A549 (cell line): ENCODE results near the gene SMG5. TPM values are rescaled to one million over a fixed set of nuclear protein-coding genes. Genes with fewer than 3 reads are reported as not detected.

Experiments
- ATAC-seq, 2 experiments: fragments of 200-7000 bp in 1 of 2; fragments of >200 bp in 1 of 2; cut with Nextera tagmentation in 1 of 2; cut with Tn5 transposase in 1 of 2; 3 replicates each; pipeline versions ENCODE4 v1.8.0 to v1.9.1; 2018 to 2020; ENCODE audit warnings: mild to moderate bottlenecking in 1 of 2, moderate library complexity in 1 of 2
- CTCF ChIA-PET: fragments of 300-600 bp; sonication (Branson Sonifier 250); formaldehyde crosslinking; extraction: SDS; loops from one replicate; lab custom pipeline; 2021; ENCODE audit warnings: antibody characterized with exemption, inconsistent platforms; lab: Yijun Ruan, JAX
- POLR2A ChIA-PET: fragments of 350-600 bp; formaldehyde crosslinking; extraction: SDS; loops from one replicate; lab custom pipeline; 2021; ENCODE audit warnings: antibody characterized with exemption, inconsistent platforms; lab: Yijun Ruan, JAX
- DNase-seq, 2 experiments: peaks; one replicate each; pipeline versions ENCODE4 v3.0.0 to v3.0.0-alpha.2; 2011 to 2016; ENCODE audit warnings: low read depth in 1 of 2, low spot score in 1 of 2
- FAIRE-seq: peaks from 2 replicates; lab custom pipeline; 2011; peaks lifted over from hg19 to GRCh38; lab: Jason Lieb, UNC
- H3K27ac ChIP-seq, 2 experiments: fragments of >200 bp; sonication (Bioruptor Twin); formaldehyde crosslinking; 3 replicates each; pipeline ENCODE4 v1.5.1; 2016 to 2017
- H3K4me1 ChIP-seq: fragments of >200 bp; sonication (Bioruptor Twin); formaldehyde crosslinking; 3 replicates; pipeline ENCODE4 v1.6.1; 2016
- H3K4me2 ChIP-seq: fragments of >200 bp; sonication (Bioruptor Twin); formaldehyde crosslinking; 3 replicates; pipeline ENCODE4 v1.6.1; 2016
- H3K4me3 ChIP-seq: fragments of >200 bp; sonication (Bioruptor Twin); formaldehyde crosslinking; 3 replicates; pipeline ENCODE4 v1.5.1; 2016
- H3K9me3 ChIP-seq: fragments of >200 bp; sonication (Bioruptor Twin); formaldehyde crosslinking; 3 replicates; pipeline ENCODE4 v1.6.1; 2016
- CBX2 ChIP-seq: fragments of 200-600 bp; sonication (generic); IDR thresholded peaks from 2 replicates; pipeline ENCODE4 v1.6.1; 2016; ENCODE audit warnings: low read depth, mild to moderate bottlenecking, borderline replicate concordance
- CBX8 ChIP-seq: fragments of 200-600 bp; sonication (generic); IDR thresholded peaks from 2 replicates; pipeline ENCODE4 v1.6.1; 2016
- CHD4 ChIP-seq: fragments of 200-600 bp; sonication (generic); IDR thresholded peaks from 2 replicates; pipeline ENCODE4 v1.6.1; 2016; ENCODE audit warnings: antibody characterized with exemption, mild to moderate bottlenecking, borderline replicate concordance
- EHF ChIP-seq: fragments of 250-450 bp; sonication (Bioruptor Pico); IDR thresholded peaks from 2 replicates; pipeline ENCODE4 v1.5.0; 2020; ENCODE audit warnings: mild to moderate bottlenecking
- EP300 ChIP-seq, 2 experiments: fragments of >200 bp; sonication (Bioruptor Twin); formaldehyde crosslinking; IDR thresholded peaks; 2 replicates in 1 of 2; 3 replicates in 1 of 2; pipeline ENCODE4 v1.6.1; 2016 to 2017
- ESRRA ChIP-seq: fragments of 150-350 bp; IDR thresholded peaks from 2 replicates; pipeline ENCODE4 v1.6.1; 2014; ENCODE audit warnings: mild to moderate bottlenecking, low read length, borderline replicate concordance
- FOSL2 ChIP-seq, 2 experiments: fragments of 450-650 bp in 1 of 2; fragments of >200 bp in 1 of 2; sonication (Bioruptor Twin) in 1 of 2; formaldehyde crosslinking; IDR thresholded peaks; 2 replicates each; pipeline versions ENCODE4 v1.5.0 to v1.6.1; 2016 to 2020; ENCODE audit warnings: mild to moderate bottlenecking in 1 of 2, moderate library complexity in 1 of 2
- GATA3 ChIP-seq: IDR thresholded peaks from 2 replicates; pipeline ENCODE4 v1.6.1; 2012; ENCODE audit warnings: borderline replicate concordance
- HDAC2 ChIP-seq: fragments of 200-600 bp; sonication (generic); IDR thresholded peaks from 2 replicates; pipeline ENCODE4 v1.6.1; 2016
- HEYL ChIP-seq: fragments of 250-450 bp; sonication (Bioruptor Pico); IDR thresholded peaks from 2 replicates; pipeline ENCODE4 v1.8.0; 2021; ENCODE audit warnings: mild to moderate bottlenecking, moderate library complexity
- HOXB5 ChIP-seq: fragments of 250-450 bp; sonication (Bioruptor Pico); IDR thresholded peaks from 2 replicates; pipeline ENCODE4 v1.5.0; 2020; ENCODE audit warnings: mild to moderate bottlenecking, moderate library complexity
- JUN ChIP-seq, 2 experiments: fragments of >200 bp; sonication (Bioruptor Twin); formaldehyde crosslinking; IDR thresholded peaks; 2 replicates in 1 of 2; 3 replicates in 1 of 2; pipeline ENCODE4 v1.6.1; 2016 to 2017
- JUNB ChIP-seq: fragments of >200 bp; sonication (Bioruptor Twin); formaldehyde crosslinking; IDR thresholded peaks from 2 replicates; pipeline ENCODE4 v1.6.1; 2016
- MAFK ChIP-seq: fragments of 450-650 bp; IDR thresholded peaks from 2 replicates; pipeline ENCODE4 v1.6.1; 2014; ENCODE audit not compliant: partially characterized antibody
- MAZ ChIP-seq: fragments of 150-350 bp; IDR thresholded peaks from 2 replicates; pipeline ENCODE4 v1.6.1; 2014; ENCODE audit warnings: antibody characterized with exemption, low read depth, low read length, borderline replicate concordance
- NFE2L2 ChIP-seq: fragments of 150-350 bp; conservative IDR thresholded peaks from 2 replicates; pipeline ENCODE4 v1.6.1; 2014; ENCODE audit warnings: low read length
- PHF8 ChIP-seq: fragments of 200-600 bp; sonication (generic); IDR thresholded peaks from 2 replicates; pipeline ENCODE4 v1.6.1; 2016; ENCODE audit warnings: low read depth, mild to moderate bottlenecking, antibody characterized with exemption, moderate library complexity, borderline replicate concordance
- POLR2AphosphoS2 ChIP-seq: conservative IDR thresholded peaks from 2 replicates; pipeline ENCODE4 v1.6.1; 2012; ENCODE audit warnings: low read length, improper control_type of control experiment, inconsistent platforms
- RAD21 ChIP-seq, 2 experiments: fragments of >200 bp in 1 of 2; sonication (Bioruptor Twin) in 1 of 2; formaldehyde crosslinking in 1 of 2; IDR thresholded peaks in 1 of 2; conservative IDR thresholded peaks in 1 of 2; 2 replicates in 1 of 2; 3 replicates in 1 of 2; pipeline ENCODE4 v1.6.1; 2012 to 2018; ENCODE audit warnings: inconsistent platforms in 1 of 2
- RFX5 ChIP-seq: fragments of 450-650 bp; IDR thresholded peaks from 2 replicates; pipeline ENCODE4 v1.7.1; 2014; ENCODE audit warnings: antibody characterized with exemption, mild to moderate bottlenecking, moderate library complexity
- SREBF2 ChIP-seq: fragments of 450-650 bp; IDR thresholded peaks from 2 replicates; pipeline ENCODE4 v1.6.1; 2014; ENCODE audit warnings: mild to moderate bottlenecking, moderate library complexity
- ZC3H11A ChIP-seq: fragments of 450-650 bp; IDR thresholded peaks from 2 replicates; pipeline ENCODE4 v1.6.1; 2014; ENCODE audit warnings: antibody characterized with exemption, mild to moderate bottlenecking
- ZNF302 ChIP-seq: fragments of 250-450 bp; sonication (Bioruptor Pico); IDR thresholded peaks from 2 replicates; pipeline ENCODE4 v1.9.0; 2021; ENCODE audit warnings: inconsistent platforms, mild to moderate bottlenecking, moderate library complexity
- WGBS: methylation state at CpG from one replicate; pipeline ENCODE4 v1.1.6; 2017; ENCODE audit errors: missing lambda C conversion rate; 5-methylcytosine and 5-hydroxymethylcytosine counted together
- polyA plus RNA-seq, 4 experiments: library from polyadenylated mRNA; depleted of rRNA in 3 of 4; stranded (reverse); fragments of >200 nt; fragmentation: RNase III in 1 of 4; extraction: RNeasy Plus Mini Kit Qiagen cat#74134 plus additional on column Dnase treatment in 1 of 4; gene quantifications; 2 replicates in 3 of 4; 3 replicates in 1 of 4; pipeline ENCODE4 v1.2.3, GENCODE V29; 2011 to 2017
- TF ChIP-seq, protein P1 (sequence below): fragments of 150-350 bp; IDR thresholded peaks from 2 replicates; pipeline ENCODE4 v1.6.1; 2014; ENCODE audit warnings: low read depth, mild to moderate bottlenecking, low read length
- TF ChIP-seq, protein P2 (sequence below): fragments of 200-600 bp; sonication (generic); IDR thresholded peaks from 2 replicates; pipeline ENCODE4 v1.6.1; 2016; ENCODE audit warnings: antibody characterized with exemption, mild to moderate bottlenecking, moderate library complexity
- TF ChIP-seq, protein P3 (sequence below): fragments of >200 bp; sonication (Bioruptor Twin); formaldehyde crosslinking; IDR thresholded peaks from 3 replicates; pipeline ENCODE4 v1.5.1; 2016
- TF ChIP-seq, protein P4 (sequence below): fragments of >200 bp; sonication (Bioruptor Twin); formaldehyde crosslinking; IDR thresholded peaks from 2 replicates; pipeline ENCODE4 v1.6.1; 2016

Gene SMG5
- polyA plus RNA-seq, 2 of the 4 experiments (the other 2 are of a cell fraction) = 25.6 to 48.7 TPM

DNA sequence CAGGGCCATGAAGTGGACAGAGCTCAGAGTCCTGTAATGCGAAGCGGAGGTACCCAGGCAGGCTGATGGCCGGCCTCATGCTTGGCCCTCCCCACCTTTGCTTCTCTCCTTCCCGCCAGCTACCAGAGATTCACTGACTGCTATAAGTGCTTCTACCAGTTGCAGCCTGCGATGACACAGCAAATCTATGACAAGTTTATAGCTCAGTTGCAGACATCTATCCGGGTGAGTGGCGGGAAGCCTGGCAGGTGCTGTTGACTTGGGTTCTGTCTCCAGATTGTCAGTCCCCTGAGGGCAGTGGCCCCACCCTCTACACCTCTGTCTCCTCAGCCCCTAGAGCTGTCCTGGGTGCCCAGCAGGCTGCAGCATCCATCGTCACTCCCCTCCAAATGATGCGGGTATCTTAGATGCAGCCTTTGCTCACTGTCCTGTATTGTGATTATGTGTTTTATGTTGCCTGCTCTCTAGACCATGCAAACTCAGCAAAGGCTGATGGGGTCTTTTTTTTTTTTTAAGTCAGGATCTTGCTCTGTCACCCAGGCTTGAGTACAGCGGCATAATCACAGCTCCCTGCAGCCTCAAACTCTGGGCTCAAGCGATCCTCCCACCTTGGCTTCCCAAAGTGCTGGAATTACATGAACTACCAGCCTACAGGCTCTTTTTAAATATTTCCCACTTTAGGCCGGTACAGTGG lies 50.3 kb downstream of the SMG5 start:
- H3K9me3 ChIP-seq = no peaks in the 10 kb centered on the region
- H3K27ac ChIP-seq = no peak overlapping the region; a peak in 1 of 6 replicates
- no peak for DNase-seq
- H3K4me1 ChIP-seq = peaks cover 14% of the 10 kb centered on the region
- peak in 1 of 2 experiments; percentile 12; a peak in 3 of 6 replicates for ATAC-seq
- 92% methylated on average over 12 of the region's 12 CpGs for WGBS
- ChIA-PET CTCF (interaction anchor here (0.6 to 25.3 kb wide), 10 partner anchors 7 to 166 kb away, joined by 3 to 639 read pairs (median 4); partner anchors contain the start of gene SEMA4A), POLR2A (interaction anchor here (0.6 to 1.1 kb wide), 3 partner anchors 9 to 25 kb away, joined by 4 to 5 read pairs (median 4); partner anchors contain the start of gene PMF1)
- TF ChIP-seq ESRRA (no peak), POLR2AphosphoS2 (no peak), EHF (CRISPR knock-in tag) (no peak), MAFK (peak; percentile 60), CHD4 (no peak), HEYL (CRISPR knock-in tag) (no peak), CBX2 (no peak)
- no peak overlapping the region for H3K4me3 ChIP-seq
- no peak for FAIRE-seq
- H3K4me2 ChIP-seq = no peak overlapping the region

DNA sequence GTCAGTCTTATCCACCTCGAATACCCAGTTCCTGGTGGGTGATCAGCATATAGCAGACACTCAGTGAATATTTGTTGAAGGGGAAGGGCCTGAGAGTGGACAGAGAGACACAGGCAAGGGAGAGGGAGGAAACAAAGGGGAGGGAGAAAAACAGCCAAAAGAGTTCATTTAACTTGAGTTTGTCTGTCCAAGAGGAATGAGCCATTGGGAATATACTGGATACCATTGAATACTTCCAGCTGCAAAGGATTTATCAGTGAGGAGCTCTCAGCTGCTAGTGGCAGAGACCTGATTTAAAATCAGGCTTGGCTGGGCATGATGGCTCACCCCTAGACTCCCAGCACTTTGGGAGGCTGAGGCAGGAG lies 52.2 kb downstream of the SMG5 start:
- POLR2A ChIA-PET = no interaction called here
- CTCF ChIA-PET = interaction anchor here (0.6 to 25.3 kb wide), 4 partner anchors 17 to 136 kb away, joined by 3 to 639 read pairs (median 148); partner anchors contain the start of gene SEMA4A
- WGBS = 87% methylated on average over 1 of the region's 1 CpG
- Histone ChIP-seq H3K9me3 (no peaks in the 10 kb centered on the region), H3K27ac (no peak overlapping the region), H3K4me1 (peaks cover 14% of the 10 kb centered on the region)
- DNase-seq (no peak), ATAC-seq (no peak)
- no peak for TF ChIP-seq RAD21 (conservative IDR thresholded peaks at IDR 0.05 in 1 of 2, IDR thresholded peaks at IDR 0.05 in 1 of 2)
- TF ChIP-seq HDAC2 = no peak
- no peak for TF ChIP-seq FOSL2 (IDR thresholded peaks at IDR 0.05)
- TF ChIP-seq FOSL2 (CRISPR knock-in tag; IDR thresholded peaks at IDR 0.05) = no peak
- no peak for TF ChIP-seq MAZ
- TF ChIP-seq HOXB5 (CRISPR knock-in tag) = no peak
- no peak for TF ChIP-seq CBX8
- TF ChIP-seq, protein P1, sequence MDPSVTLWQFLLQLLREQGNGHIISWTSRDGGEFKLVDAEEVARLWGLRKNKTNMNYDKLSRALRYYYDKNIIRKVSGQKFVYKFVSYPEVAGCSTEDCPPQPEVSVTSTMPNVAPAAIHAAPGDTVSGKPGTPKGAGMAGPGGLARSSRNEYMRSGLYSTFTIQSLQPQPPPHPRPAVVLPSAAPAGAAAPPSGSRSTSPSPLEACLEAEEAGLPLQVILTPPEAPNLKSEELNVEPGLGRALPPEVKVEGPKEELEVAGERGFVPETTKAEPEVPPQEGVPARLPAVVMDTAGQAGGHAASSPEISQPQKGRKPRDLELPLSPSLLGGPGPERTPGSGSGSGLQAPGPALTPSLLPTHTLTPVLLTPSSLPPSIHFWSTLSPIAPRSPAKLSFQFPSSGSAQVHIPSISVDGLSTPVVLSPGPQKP = no peak
- TF ChIP-seq NFE2L2 = no peak
- no peak for TF ChIP-seq ZNF302 (CRISPR knock-in tag)
- no peak for TF ChIP-seq RFX5
- TF ChIP-seq SREBF2 = no peak
- no peak for TF ChIP-seq JUN (IDR thresholded peaks at IDR 0.05)
- no peak for TF ChIP-seq GATA3
- TF ChIP-seq EP300 (IDR thresholded peaks at IDR 0.05) = no peak
- TF ChIP-seq, all 56 proteins: peak for 0
- Histone ChIP-seq H3K4me3 (no peak overlapping the region), H3K4me2 (no peak overlapping the region)
- FAIRE-seq = no peak

DNA sequence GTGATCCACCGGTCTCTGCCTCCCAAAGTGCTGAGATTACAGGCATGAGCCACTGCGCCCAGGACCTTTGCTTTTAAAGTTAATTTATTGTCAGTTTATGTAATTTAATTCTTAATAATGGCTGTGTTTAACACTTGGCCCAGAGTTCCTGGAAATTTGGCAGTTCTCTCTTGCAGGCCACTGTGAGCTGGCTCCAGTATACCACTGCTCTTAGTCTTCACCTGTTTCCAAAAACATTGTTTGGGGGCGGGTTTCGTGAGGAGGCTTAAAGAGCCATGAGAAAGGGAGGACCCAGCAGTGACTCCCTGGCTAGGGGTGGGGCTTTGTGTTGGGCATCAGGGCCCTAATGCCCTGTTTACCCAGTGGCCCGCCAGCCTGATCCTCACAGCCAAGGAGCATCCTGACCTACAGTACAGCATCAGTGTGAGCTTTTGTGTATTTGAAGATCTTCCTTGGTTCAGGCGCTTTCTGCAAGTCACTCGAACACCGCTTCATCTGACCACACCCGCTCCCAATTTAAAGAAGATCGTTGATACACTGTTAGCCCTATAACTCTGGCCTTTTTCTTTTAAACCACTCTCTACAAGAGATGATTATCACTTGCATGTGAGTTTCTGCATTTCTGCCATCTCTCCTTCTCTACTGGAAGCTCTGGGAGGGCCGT lies 52.7 kb downstream of the SMG5 start:
- DNase-seq (no peak), ATAC-seq (no peak)
- 88% methylated on average over 11 of the region's 11 CpGs for WGBS
- TF ChIP-seq PHF8 (no peak), CBX2 (no peak), ESRRA (no peak), RFX5 (no peak), JUNB (no peak), MAZ (no peak), ZC3H11A (no peak)
- TF ChIP-seq, protein P2, sequence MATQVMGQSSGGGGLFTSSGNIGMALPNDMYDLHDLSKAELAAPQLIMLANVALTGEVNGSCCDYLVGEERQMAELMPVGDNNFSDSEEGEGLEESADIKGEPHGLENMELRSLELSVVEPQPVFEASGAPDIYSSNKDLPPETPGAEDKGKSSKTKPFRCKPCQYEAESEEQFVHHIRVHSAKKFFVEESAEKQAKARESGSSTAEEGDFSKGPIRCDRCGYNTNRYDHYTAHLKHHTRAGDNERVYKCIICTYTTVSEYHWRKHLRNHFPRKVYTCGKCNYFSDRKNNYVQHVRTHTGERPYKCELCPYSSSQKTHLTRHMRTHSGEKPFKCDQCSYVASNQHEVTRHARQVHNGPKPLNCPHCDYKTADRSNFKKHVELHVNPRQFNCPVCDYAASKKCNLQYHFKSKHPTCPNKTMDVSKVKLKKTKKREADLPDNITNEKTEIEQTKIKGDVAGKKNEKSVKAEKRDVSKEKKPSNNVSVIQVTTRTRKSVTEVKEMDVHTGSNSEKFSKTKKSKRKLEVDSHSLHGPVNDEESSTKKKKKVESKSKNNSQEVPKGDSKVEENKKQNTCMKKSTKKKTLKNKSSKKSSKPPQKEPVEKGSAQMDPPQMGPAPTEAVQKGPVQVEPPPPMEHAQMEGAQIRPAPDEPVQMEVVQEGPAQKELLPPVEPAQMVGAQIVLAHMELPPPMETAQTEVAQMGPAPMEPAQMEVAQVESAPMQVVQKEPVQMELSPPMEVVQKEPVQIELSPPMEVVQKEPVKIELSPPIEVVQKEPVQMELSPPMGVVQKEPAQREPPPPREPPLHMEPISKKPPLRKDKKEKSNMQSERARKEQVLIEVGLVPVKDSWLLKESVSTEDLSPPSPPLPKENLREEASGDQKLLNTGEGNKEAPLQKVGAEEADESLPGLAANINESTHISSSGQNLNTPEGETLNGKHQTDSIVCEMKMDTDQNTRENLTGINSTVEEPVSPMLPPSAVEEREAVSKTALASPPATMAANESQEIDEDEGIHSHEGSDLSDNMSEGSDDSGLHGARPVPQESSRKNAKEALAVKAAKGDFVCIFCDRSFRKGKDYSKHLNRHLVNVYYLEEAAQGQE = no peak
- TF ChIP-seq, protein P3, sequence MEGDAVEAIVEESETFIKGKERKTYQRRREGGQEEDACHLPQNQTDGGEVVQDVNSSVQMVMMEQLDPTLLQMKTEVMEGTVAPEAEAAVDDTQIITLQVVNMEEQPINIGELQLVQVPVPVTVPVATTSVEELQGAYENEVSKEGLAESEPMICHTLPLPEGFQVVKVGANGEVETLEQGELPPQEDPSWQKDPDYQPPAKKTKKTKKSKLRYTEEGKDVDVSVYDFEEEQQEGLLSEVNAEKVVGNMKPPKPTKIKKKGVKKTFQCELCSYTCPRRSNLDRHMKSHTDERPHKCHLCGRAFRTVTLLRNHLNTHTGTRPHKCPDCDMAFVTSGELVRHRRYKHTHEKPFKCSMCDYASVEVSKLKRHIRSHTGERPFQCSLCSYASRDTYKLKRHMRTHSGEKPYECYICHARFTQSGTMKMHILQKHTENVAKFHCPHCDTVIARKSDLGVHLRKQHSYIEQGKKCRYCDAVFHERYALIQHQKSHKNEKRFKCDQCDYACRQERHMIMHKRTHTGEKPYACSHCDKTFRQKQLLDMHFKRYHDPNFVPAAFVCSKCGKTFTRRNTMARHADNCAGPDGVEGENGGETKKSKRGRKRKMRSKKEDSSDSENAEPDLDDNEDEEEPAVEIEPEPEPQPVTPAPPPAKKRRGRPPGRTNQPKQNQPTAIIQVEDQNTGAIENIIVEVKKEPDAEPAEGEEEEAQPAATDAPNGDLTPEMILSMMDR = no peak
- TF ChIP-seq, protein P4, sequence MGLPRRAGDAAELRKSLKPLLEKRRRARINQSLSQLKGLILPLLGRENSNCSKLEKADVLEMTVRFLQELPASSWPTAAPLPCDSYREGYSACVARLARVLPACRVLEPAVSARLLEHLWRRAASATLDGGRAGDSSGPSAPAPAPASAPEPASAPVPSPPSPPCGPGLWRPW = no peak

More for the DNA sequence above, 52.7 kb downstream of the SMG5 start:
- CTCF ChIA-PET = interaction anchor here (0.6 to 25.3 kb wide), 6 partner anchors 9 to 136 kb away, joined by 3 to 639 read pairs (median 4); partner anchors contain the start of gene SEMA4A
- peaks cover 17% of the 10 kb centered on the region for H3K4me1 ChIP-seq
- no peak overlapping the region for H3K27ac ChIP-seq
- no peak overlapping the region for H3K4me3 ChIP-seq
- POLR2A ChIA-PET = no interaction called here
- no peaks in the 10 kb centered on the region for H3K9me3 ChIP-seq
- H3K4me2 ChIP-seq = no peak overlapping the region
- no peak for FAIRE-seq
